ENCODE data around the gene VRTN. TPM values are rescaled to one million over a fixed set of nuclear protein-coding genes. Genes with fewer than 3 reads are reported as not detected.

VRTN gene
- total RNA-seq, 3 donors from 2014 or later = not detected

DNA sequence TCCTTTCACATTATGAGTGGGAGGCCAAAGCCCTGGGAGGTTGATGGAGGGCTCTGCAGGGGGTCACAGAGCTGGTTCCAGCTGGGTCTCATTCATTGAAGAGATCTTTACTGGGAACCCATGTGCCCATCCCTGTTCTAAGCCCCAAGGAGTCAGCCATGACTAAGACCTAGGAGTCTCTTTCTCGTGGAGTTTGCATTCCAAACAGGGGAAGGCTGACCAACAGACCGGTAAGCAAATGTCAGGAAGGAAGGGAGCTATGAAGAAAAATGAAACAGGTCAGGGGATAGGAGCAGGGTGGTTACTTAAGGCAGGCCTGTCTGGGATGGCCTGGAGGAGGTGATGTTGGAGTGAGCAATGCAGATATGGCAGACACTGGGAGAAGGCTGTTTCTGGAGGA lies 46.3 kb downstream of the VRTN start:
- intact Hi-C loops (cut with DNase I; ENCODE audit: low total_unique reads) = no loop called here
- no peaks in the 10 kb centered on the region for H3K4me1 ChIP-seq
- no peak for DNase-seq (ENCODE audit: low spot score in 2 of 2)
- H3K4me3 ChIP-seq = no peak overlapping the region
- no peak for TF ChIP-seq POLR2A (IDR thresholded peaks at IDR 0.05)
- TF ChIP-seq POLR2AphosphoS5 (IDR thresholded peaks at IDR 0.05) = no peak
- TF ChIP-seq, protein P1, sequence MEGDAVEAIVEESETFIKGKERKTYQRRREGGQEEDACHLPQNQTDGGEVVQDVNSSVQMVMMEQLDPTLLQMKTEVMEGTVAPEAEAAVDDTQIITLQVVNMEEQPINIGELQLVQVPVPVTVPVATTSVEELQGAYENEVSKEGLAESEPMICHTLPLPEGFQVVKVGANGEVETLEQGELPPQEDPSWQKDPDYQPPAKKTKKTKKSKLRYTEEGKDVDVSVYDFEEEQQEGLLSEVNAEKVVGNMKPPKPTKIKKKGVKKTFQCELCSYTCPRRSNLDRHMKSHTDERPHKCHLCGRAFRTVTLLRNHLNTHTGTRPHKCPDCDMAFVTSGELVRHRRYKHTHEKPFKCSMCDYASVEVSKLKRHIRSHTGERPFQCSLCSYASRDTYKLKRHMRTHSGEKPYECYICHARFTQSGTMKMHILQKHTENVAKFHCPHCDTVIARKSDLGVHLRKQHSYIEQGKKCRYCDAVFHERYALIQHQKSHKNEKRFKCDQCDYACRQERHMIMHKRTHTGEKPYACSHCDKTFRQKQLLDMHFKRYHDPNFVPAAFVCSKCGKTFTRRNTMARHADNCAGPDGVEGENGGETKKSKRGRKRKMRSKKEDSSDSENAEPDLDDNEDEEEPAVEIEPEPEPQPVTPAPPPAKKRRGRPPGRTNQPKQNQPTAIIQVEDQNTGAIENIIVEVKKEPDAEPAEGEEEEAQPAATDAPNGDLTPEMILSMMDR (IDR thresholded peaks at IDR 0.05) = no peak
- H3K9me3 ChIP-seq = no peaks in the 10 kb centered on the region
- no peaks in the 10 kb centered on the region for H3K27me3 ChIP-seq
- no peak overlapping the region for H3K27ac ChIP-seq
- H3K36me3 ChIP-seq = no peaks in the 10 kb centered on the region

DNA sequence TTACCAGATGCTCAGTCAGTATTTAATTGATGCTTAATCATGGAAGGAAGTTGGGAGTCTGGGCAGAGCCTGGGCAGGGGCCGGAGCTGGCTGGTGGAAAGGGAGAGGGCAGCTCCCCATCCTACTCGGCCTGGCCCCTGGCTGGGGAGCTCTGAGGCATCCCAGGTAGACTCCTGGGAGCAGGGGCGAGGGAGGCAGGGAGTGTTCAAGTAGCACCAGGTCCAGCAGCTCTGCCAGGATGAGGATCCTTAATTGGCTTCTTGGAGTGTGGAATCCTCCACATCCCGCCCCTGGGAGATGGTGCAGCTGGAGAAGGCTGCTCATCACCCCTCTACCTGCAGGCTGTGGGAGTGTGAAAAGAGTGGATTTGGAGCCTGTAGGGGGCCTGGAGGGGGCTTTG lies 46.8 kb downstream of the VRTN start:
- no peaks in the 10 kb centered on the region for H3K4me1 ChIP-seq
- no peaks in the 10 kb centered on the region for H3K36me3 ChIP-seq
- H3K27ac ChIP-seq = no peak overlapping the region
- H3K4me3 ChIP-seq = no peak overlapping the region
- H3K9me3 ChIP-seq = no peaks in the 10 kb centered on the region
- intact Hi-C loops (cut with DNase I; ENCODE audit: low total_unique reads) = no loop called here
- H3K27me3 ChIP-seq = no peaks in the 10 kb centered on the region
- TF ChIP-seq POLR2AphosphoS5 (IDR thresholded peaks at IDR 0.05) = no peak
- TF ChIP-seq, protein P1 (IDR thresholded peaks at IDR 0.05) = no peak
- DNase-seq (ENCODE audit: low spot score in 2 of 2) = no peak

DNA sequence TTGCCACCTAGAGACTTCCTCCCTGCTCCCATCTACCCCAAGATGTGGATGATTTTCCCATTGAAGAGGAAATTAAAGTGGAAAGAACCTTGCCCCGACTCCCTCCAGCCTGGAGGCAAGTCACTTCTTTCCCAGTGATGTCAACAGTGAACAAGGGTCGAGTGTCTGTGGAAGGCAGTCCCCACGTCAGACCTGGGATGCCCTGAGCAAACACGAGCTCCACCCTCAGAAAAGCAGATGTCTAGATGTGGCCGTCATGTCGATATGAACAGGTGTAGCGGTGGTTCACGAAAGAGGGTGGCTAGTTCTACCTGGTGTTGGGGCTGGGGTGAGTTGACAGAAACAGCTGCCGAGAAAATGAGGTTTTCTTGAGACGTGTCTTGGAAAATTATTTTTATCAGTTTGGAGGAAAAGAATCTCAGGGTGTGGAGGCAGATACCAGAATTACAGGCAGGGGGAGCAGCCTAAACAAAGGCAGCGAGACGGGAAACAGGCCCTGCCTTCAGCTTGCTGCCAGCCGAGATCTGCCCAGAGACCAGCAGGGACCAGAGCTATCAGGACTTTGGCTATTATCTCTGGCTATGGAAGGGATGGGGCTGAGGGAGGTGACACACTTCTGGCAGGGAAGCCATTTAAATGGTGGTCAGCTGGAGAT lies 51.9 kb downstream of the VRTN start:
- Histone ChIP-seq H3K4me1 (peaks cover 0 to 4% of the 10 kb centered on the region in 2 donors), H3K9me3 (no peaks in the 10 kb centered on the region), H3K27ac (no peak overlapping the region), H3K36me3 (no peaks in the 10 kb centered on the region), H3K27me3 (no peaks in the 10 kb centered on the region), H3K4me3 (no peak overlapping the region)
- TF ChIP-seq, protein P1 (IDR thresholded peaks at IDR 0.05) = no peak
- TF ChIP-seq POLR2AphosphoS5 (IDR thresholded peaks at IDR 0.05) (no peak), POLR2A (IDR thresholded peaks at IDR 0.05) (no peak)
- no peak for DNase-seq (ENCODE audit: low spot score in 2 of 2)
- intact Hi-C loops (cut with DNase I; ENCODE audit: low total_unique reads) = no loop called here

- H3K9me3 ChIP-seq = no peaks in the 10 kb centered on the region
- peak overlapping the region in 1 of 2 donors; percentile 63 for H3K27ac ChIP-seq
- H3K4me3 ChIP-seq = peak overlapping the region in 2 of 3 donors; percentile 11 to 40
- peaks cover 0 to 4% of the 10 kb centered on the region in 2 donors for H3K4me1 ChIP-seq
- no peaks in the 10 kb centered on the region for H3K27me3 ChIP-seq
- no peak for DNase-seq (ENCODE audit: low spot score in 2 of 2)
- no peak for TF ChIP-seq POLR2A (IDR thresholded peaks at IDR 0.05)
- TF ChIP-seq POLR2AphosphoS5 (IDR thresholded peaks at IDR 0.05) = no peak
- TF ChIP-seq, protein P1 (IDR thresholded peaks at IDR 0.05) = no peak
- no peaks in the 10 kb centered on the region for H3K36me3 ChIP-seq
- intact Hi-C loops (cut with DNase I; ENCODE audit: low total_unique reads) = no loop called here
Observed at GRCh38 chr14:74400919-74401503, 52.7 kb downstream of the VRTN start.

- intact Hi-C loops (cut with DNase I; ENCODE audit: low total_unique reads) = no loop called here
- DNase-seq (ENCODE audit: low spot score in 2 of 2) = peak in 1 of 2 donors; percentile 47
- no peaks in the 10 kb centered on the region for H3K9me3 ChIP-seq
- peaks cover 0 to 4% of the 10 kb centered on the region in 2 donors for H3K4me1 ChIP-seq
- TF ChIP-seq, protein P1 (IDR thresholded peaks at IDR 0.05) = no peak
- TF ChIP-seq POLR2A (IDR thresholded peaks at IDR 0.05) = no peak
- TF ChIP-seq POLR2AphosphoS5 (IDR thresholded peaks at IDR 0.05) = no peak
- H3K4me3 ChIP-seq = peak overlapping the region in 2 of 3 donors; percentile 11 to 40
- no peaks in the 10 kb centered on the region for H3K27me3 ChIP-seq
- H3K27ac ChIP-seq = peak overlapping the region in 1 of 2 donors; percentile 63
- H3K36me3 ChIP-seq = no peaks in the 10 kb centered on the region
Observed at GRCh38 chr14:74401504-74402241, 53.4 kb downstream of the VRTN start.
